GM10847 (cell line): ENCODE measurements around the gene G2E3.

Source experiments
- POLR2A ChIP-seq: IDR thresholded peaks from 2 replicates; pipeline ENCODE4 v1.6.1; 2011; ENCODE audit not compliant: insufficient read length; ENCODE audit errors: extremely low read depth

The G2E3 gene

GRCh38 chr14:30623412-30624131 lies 64.6 kb downstream of the G2E3 start:
- TF ChIP-seq POLR2A: no peak

- no peak for TF ChIP-seq POLR2A
These were observed 65.1 kb downstream of the G2E3 start for GRCh38 chr14:30624132-30624423.

GRCh38 chr14:30625533-30625932 lies 66.6 kb downstream of the G2E3 start:
- no peak for TF ChIP-seq POLR2A

GRCh38 chr14:30630248-30630647 lies 71.3 kb downstream of the G2E3 start:
- TF ChIP-seq POLR2A: no peak

GRCh38 chr14:30632730-30633129 lies 73.8 kb downstream of the G2E3 start:
- TF ChIP-seq POLR2A: no peak

DNA sequence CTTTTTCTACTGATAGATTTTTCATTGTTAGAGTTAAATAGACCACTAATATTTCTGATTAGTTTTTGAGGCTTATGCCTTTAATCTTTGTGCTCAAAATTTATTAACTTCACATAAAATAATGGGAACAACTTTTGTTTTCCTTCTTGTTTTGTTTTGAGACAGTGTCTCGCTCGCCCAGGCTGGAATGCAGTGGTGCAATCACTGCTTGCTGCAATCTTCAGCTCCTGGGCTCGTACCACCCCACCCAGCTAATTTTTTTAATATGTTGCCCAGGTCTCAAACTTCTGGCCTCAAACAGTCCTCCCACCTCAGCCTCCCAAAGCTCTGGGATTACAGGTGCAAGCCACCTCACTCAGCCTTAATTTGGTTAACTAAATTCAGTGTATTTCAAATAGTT lies 80.0 kb downstream of the G2E3 start:
- no peak for TF ChIP-seq POLR2A

DNA sequence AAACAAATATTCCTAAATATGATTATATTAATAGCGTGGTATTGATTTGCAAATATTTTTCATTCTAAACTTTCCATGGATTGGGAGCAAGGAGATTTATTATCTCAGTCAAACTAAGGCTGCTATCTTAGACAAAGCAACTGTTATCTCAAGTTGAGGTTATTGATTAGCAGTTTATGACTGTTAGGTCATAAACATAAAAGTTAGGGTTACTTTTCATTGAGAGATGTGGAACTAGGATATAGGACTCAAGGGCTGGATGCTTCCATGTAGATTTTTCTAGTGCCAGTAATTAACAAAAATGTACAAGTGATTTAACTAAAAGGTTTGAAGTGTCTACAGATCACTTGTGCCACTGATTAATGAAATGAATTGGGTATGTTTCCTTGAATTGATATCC lies 82.2 kb downstream of the G2E3 start:
- no peak for TF ChIP-seq POLR2A

DNA sequence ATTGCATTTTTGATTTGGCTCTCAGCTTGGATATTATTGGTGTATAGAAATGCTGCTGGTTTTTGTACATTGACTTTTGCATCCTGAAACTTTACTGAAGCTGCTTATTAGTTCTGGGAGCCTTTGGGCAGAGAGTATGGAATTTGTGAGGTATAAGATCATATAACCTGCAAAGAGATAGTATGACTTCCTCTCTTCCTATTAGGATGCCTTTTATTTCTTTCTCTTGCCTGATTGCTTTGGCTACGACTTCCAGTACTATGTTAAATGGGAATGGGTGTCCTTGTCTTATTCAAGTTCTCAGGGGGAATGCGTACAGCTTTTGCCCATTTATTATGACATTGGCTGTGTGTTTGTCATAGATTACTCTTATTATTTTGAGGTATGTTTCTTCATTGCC lies 86.6 kb downstream of the G2E3 start:
- TF ChIP-seq POLR2A: no peak

DNA sequence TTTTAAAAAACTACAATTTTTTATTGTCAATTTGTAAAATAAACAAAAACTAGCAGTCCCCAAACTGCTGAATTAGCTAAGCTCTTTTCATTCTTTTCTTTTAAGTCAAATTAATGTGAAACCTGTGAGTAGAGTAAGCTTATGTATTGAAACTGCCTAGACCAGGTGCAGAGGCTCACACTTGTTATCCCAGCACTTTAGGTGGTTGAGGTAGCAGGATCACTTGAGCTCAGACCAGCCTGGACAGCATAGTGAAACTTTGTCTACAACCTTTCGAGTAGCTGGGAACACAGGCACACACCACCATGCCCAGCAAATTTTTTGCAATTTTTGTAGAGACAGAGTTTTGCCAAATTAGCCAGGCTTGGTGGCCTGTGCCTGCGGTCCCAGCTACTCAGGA lies 89.5 kb downstream of the G2E3 start:
- no peak for TF ChIP-seq POLR2A

DNA sequence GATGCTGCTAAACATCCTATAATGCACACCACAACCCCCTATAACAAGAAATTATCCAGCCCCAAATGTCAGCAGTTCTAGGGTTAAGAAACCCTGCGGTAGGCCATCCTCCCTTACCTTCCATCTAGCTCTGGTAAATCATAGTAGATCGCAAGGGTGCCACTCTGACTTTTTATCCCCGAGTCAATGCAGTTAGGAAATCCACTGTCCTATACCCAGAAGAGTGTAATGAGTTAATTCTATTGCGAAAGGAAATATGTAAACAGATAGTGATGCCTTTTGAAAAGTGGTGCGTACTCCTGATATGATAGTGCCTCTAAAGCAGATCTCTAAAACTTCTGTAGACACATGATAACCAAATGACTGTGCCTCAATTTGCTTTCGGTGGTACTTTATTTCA lies 93.0 kb downstream of the G2E3 start:
- no peak for TF ChIP-seq POLR2A

DNA sequence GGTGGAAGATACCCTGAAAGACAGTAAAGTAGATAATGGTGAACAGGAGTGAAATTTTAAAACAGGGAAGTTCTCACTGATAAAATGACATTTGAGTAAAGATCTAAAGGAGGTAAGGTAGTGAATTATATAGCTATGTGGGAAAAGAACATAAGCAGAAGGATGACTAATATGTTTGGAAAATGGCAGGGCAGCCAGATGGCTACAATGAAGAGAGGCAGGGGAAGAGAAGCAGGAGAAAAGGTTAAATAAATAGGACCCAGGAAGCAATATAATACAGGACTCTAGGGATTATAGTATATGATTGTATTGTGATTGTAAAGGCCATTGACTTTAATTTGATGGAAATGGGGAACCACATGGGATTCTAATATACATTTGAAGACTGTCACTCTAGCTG lies 96.2 kb downstream of the G2E3 start:
- TF ChIP-seq POLR2A: no peak

DNA sequence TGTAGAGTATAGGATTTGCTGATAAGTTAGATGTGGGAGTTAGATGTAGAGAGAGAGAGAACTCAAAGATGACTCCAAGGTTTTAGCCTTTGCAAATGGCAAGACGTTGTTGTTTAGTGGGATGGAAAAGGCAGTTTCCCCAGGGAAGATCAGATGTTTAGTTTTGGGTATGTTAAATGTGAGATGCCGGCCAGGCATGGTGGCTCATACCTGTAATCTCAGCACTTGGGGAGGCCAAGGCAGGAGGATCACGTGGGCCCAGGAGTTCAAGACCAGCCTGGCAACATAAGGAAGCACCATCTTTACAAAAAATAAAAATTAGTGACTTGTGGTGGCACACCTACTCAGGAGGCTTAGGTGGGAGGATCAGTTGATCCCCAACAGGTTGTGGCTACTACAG lies 96.7 kb downstream of the G2E3 start:
- no peak for TF ChIP-seq POLR2A

DNA sequence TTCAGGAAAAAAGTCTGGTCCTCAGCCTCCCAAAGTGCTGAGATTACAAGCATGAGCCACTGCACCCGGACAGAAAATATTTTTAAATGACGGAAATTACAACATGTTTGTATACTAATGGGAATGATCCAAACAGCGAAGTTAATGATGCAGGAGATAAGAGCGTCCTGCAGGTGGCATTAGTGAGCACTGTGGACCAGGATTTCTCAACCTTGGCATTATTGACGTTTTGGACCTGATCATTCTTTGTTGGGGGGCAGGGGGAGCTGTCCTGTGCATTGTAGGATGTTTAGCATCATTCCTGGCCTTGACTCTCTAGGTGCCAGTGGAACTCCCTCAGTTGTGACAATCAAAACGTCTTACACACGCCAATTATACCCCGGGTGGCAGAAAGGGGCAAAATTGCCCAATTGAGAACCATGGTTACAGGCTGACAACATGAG lies 97.3 kb downstream of the G2E3 start:
- no peak for TF ChIP-seq POLR2A

DNA sequence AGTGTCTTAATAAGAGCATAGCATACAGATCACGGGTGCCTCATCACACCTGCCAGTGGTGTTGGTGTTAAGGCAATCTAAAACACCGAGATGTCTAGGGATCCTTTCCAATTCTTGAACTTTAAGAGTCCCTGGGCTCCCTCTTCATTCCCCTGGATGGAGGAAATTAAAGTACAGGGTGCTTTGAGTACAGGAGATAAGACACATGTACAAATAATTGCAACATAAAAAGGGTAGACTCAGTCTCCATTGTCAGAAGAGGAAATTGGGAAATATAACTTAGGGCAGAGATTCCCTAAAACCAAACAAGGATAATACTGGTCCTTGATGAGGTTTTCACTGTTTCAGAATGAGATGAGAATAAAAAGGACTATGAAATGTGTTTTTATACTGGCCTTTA lies 98.1 kb downstream of the G2E3 start:
- no peak for TF ChIP-seq POLR2A

DNA sequence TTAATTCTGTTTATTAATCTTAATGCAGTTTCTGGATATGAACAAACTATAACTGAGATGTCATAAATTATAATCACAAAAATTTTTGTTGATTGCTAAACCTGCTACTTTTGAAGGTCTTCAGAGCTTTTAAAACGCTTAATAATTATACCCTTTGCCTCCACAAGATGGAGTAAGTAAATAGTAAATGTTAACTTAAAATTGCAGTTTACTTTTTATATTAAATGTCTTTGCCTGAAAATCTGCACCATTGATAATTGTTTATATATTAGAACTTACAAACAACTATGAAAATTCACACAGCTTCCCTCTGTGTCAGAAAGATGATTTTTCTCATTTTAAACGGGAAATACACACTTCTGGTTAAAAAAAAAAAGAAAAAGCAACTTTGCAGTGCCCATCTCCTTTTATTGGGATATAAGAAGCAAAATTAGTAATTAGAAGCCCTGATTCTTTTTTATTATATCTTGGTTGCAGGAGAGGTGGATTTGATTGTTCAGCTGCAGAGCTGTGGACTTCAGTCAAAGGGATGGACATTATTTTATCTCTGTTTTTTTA lies 98.7 kb downstream of the G2E3 start:
- TF ChIP-seq POLR2A: no peak

DNA sequence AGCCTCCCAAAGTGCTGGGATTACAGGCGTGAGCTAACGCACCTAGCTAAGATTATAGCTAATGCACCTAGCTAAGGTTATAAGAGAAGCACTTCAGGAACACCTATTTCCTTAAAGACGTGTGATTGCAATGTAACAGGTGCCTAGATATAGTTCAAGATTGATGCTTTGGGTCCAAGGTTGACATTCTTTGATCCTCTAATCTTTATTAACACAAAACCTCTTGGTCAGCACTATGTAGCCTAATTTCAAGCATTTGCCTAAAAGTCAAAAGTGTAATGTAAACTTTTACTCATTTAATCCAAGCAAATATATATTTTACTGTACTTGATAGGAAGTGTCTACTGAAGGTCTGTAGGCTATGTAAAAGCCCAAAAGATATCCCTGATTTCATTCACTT lies 99.7 kb downstream of the G2E3 start:
- no peak for TF ChIP-seq POLR2A

GRCh38 chr14:30669594-30669993 lies 110.6 kb downstream of the G2E3 start:
- no peak for TF ChIP-seq POLR2A
